Measurements from ENCODE around the gene CDKN2C.

GRCh38 chr1:50989694-50990093 lies 19.6 kb downstream of the CDKN2C start:
- TF ChIP-seq POLR2A (IDR thresholded peaks at IDR 0.05; ENCODE audit: low read depth, low read length) = no peak
- no peak for TF ChIP-seq EZH2 (IDR thresholded peaks at IDR 0.05; ENCODE audit: borderline replicate concordance, low read depth, low read length, severe bottlenecking)
- TF ChIP-seq CTCF (IDR thresholded peaks at IDR 0.05; ENCODE audit: extremely low read depth in 1 of 2, insufficient read depth in 1 of 2, low read depth in 1 of 2, low read length in 2 of 2) = no peak
- no peak for TF ChIP-seq MAX (IDR thresholded peaks at IDR 0.05; ENCODE audit: insufficient read depth, insufficient read length)
- TF ChIP-seq POLR2AphosphoS5 (IDR thresholded peaks at IDR 0.05; ENCODE audit: insufficient read depth, low read depth, low read length) = no peak
- TF ChIP-seq FOS (IDR thresholded peaks at IDR 0.05; ENCODE audit: borderline replicate concordance, insufficient read depth, low read length) = no peak
- no peak for TF ChIP-seq MYC (IDR thresholded peaks at IDR 0.05; ENCODE audit: low read depth, low read length)
- no peak for TF ChIP-seq JUN (IDR thresholded peaks at IDR 0.05; ENCODE audit: borderline replicate concordance, insufficient read depth, insufficient read length, low read depth)
- TF ChIP-seq GATA2 (IDR thresholded peaks at IDR 0.05; ENCODE audit: insufficient read depth, insufficient read length, low read depth, low read length) = no peak
